ENCODE results near the gene SULF2. TPM values are rescaled to one million over a fixed set of nuclear protein-coding genes. Genes with fewer than 3 reads are reported as not detected.

SULF2 gene
- total and polyA plus RNA-seq, 2 of the 13 experiments (the other 11 are each of a cell fraction or from before 2014, with no cell fraction given): 7.2 to 50.9 TPM

GRCh38 chr20:47720636-47721427 is 64.4 kb downstream of the SULF2 start (continued):
- TF ChIP-seq KLF16 (CRISPR knock-in tag; IDR thresholded peaks at IDR 0.05) (no peak), MED13 (CRISPR knock-in tag; IDR thresholded peaks at IDR 0.05) (no peak), THYN1 (CRISPR knock-in tag; IDR thresholded peaks at IDR 0.05; ENCODE audit: borderline replicate concordance, low read depth) (no peak), ZSCAN29 (CRISPR knock-in tag; conservative IDR thresholded peaks at IDR 0.05) (no peak)
- TF ChIP-seq, protein P1, sequence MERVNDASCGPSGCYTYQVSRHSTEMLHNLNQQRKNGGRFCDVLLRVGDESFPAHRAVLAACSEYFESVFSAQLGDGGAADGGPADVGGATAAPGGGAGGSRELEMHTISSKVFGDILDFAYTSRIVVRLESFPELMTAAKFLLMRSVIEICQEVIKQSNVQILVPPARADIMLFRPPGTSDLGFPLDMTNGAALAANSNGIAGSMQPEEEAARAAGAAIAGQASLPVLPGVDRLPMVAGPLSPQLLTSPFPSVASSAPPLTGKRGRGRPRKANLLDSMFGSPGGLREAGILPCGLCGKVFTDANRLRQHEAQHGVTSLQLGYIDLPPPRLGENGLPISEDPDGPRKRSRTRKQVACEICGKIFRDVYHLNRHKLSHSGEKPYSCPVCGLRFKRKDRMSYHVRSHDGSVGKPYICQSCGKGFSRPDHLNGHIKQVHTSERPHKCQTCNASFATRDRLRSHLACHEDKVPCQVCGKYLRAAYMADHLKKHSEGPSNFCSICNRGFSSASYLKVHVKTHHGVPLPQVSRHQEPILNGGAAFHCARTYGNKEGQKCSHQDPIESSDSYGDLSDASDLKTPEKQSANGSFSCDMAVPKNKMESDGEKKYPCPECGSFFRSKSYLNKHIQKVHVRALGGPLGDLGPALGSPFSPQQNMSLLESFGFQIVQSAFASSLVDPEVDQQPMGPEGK (CRISPR knock-in tag; IDR thresholded peaks at IDR 0.05): no peak
- TF ChIP-seq, protein P2, sequence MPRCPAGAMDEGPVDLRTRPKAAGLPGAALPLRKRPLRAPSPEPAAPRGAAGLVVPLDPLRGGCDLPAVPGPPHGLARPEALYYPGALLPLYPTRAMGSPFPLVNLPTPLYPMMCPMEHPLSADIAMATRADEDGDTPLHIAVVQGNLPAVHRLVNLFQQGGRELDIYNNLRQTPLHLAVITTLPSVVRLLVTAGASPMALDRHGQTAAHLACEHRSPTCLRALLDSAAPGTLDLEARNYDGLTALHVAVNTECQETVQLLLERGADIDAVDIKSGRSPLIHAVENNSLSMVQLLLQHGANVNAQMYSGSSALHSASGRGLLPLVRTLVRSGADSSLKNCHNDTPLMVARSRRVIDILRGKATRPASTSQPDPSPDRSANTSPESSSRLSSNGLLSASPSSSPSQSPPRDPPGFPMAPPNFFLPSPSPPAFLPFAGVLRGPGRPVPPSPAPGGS (CRISPR knock-in tag; IDR thresholded peaks at IDR 0.05): no peak

DNA sequence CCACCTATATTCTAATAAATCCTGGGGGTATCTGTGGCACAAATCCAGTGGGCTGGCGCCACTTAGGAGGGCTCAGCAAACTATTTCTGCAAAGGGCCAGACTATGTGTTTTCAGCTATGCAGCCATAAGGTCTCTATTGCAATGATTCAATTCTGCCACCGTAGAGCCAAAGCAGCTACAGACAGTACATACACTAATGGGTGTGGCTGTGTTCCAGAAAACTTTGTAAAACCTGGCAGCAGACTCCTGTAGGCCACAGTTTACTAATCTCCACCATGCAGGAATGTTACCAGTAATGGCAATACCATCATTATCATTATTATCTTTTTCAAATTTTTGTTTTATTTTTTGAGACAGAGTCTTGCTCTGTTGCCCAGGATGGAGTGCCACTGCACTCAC is 65.7 kb downstream of the SULF2 start:
- peaks cover 7% of the 10 kb centered on the region for H3K4me1 ChIP-seq (ENCODE audit: insufficient read depth, low read length)
- H4K20me1 ChIP-seq (ENCODE audit: insufficient read depth, low read length): no peaks in the 10 kb centered on the region
- ATAC-seq: no peak
- no peak overlapping the region for H3K9ac ChIP-seq (ENCODE audit: insufficient read depth, low read depth, low read length)
- H2AFZ ChIP-seq (ENCODE audit: low read length): no peak overlapping the region
- H3K27me3 ChIP-seq (ENCODE audit: control insufficient read depth in 1 of 2, insufficient read depth in 2 of 2, low read length in 2 of 2): no peaks in the 10 kb centered on the region
- no peaks in the 10 kb centered on the region for H3K9me3 ChIP-seq (ENCODE audit: low read length)
- DNase-seq (ENCODE audit: low spot score): no peak
- TF ChIP-seq GLI4 (CRISPR knock-in tag; IDR thresholded peaks at IDR 0.05; ENCODE audit: borderline replicate concordance) (no peak), CAMTA2 (CRISPR knock-in tag; IDR thresholded peaks at IDR 0.05; ENCODE audit: borderline replicate concordance) (no peak), RFX1 (IDR thresholded peaks at IDR 0.05) (no peak), ZMYM3 (CRISPR knock-in tag; IDR thresholded peaks at IDR 0.05) (no peak), POGZ (CRISPR knock-in tag; IDR thresholded peaks at IDR 0.05) (no peak), SMAD1 (CRISPR knock-in tag; IDR thresholded peaks at IDR 0.05; ENCODE audit: borderline replicate concordance, low read depth) (no peak), ZNF766 (CRISPR knock-in tag; IDR thresholded peaks at IDR 0.05; ENCODE audit: borderline replicate concordance) (no peak), KDM3A (CRISPR knock-in tag; IDR thresholded peaks at IDR 0.05; ENCODE audit: low read depth) (no peak), ESRRA (CRISPR knock-in tag; IDR thresholded peaks at IDR 0.05; ENCODE audit: low read depth) (no peak)
- TF ChIP-seq, protein P3, sequence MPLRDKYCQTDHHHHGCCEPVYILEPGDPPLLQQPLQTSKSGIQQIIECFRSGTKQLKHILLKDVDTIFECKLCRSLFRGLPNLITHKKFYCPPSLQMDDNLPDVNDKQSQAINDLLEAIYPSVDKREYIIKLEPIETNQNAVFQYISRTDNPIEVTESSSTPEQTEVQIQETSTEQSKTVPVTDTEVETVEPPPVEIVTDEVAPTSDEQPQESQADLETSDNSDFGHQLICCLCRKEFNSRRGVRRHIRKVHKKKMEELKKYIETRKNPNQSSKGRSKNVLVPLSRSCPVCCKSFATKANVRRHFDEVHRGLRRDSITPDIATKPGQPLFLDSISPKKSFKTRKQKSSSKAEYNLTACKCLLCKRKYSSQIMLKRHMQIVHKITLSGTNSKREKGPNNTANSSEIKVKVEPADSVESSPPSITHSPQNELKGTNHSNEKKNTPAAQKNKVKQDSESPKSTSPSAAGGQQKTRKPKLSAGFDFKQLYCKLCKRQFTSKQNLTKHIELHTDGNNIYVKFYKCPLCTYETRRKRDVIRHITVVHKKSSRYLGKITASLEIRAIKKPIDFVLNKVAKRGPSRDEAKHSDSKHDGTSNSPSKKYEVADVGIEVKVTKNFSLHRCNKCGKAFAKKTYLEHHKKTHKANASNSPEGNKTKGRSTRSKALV (CRISPR knock-in tag; IDR thresholded peaks at IDR 0.05): no peak
- no peaks in the 10 kb centered on the region for H3K79me2 ChIP-seq (ENCODE audit: insufficient read depth, low read length)
- in situ Hi-C loops (cut with HindIII; ENCODE audit: extremely low pct_ligation_motif_present, low pct_unique_long_range_greater_than_20kb) (no loop called here), intact Hi-C loops (cut with micrococcal nuclease; ENCODE audit: unreplicated experiment) (no loop called here)
- CTCF ChIA-PET (ENCODE audit: low intra/inter-chr PET ratio, low total read pairs): no interaction called here
- 81% methylated on average over 2 of the region's 2 CpGs for WGBS (ENCODE audit: low lambda C conversion rate)
- no peak overlapping the region for H3K4me2 ChIP-seq (ENCODE audit: low read depth, low read length)
- FAIRE-seq: no peak
- POLR2A ChIA-PET: no interaction called here
- no peak overlapping the region for H3K4me3 ChIP-seq (replicated peaks in 1 of 3; ENCODE audit: insufficient read depth in 1 of 3, low read depth in 2 of 3, low read length in 3 of 3)
- H3K27ac ChIP-seq (ENCODE audit: extremely low read length, insufficient read depth, low read length): no peak overlapping the region
- H3K36me3 ChIP-seq (replicated peaks in 1 of 2; ENCODE audit: control insufficient read depth in 1 of 2, insufficient read depth in 2 of 2, low read length in 2 of 2): no peaks in the 10 kb centered on the region
- BruUV-seq (replicated peaks): no TSS peak

All from HepG2 (cell line).